ENCODE results near the gene IGF2R. TPM values are rescaled to one million over a fixed set of nuclear protein-coding genes. Genes with fewer than 3 reads are reported as not detected.

Gene IGF2R
- total RNA-seq, 1 experiment from 2014 or later: 31.5 TPM

DNA sequence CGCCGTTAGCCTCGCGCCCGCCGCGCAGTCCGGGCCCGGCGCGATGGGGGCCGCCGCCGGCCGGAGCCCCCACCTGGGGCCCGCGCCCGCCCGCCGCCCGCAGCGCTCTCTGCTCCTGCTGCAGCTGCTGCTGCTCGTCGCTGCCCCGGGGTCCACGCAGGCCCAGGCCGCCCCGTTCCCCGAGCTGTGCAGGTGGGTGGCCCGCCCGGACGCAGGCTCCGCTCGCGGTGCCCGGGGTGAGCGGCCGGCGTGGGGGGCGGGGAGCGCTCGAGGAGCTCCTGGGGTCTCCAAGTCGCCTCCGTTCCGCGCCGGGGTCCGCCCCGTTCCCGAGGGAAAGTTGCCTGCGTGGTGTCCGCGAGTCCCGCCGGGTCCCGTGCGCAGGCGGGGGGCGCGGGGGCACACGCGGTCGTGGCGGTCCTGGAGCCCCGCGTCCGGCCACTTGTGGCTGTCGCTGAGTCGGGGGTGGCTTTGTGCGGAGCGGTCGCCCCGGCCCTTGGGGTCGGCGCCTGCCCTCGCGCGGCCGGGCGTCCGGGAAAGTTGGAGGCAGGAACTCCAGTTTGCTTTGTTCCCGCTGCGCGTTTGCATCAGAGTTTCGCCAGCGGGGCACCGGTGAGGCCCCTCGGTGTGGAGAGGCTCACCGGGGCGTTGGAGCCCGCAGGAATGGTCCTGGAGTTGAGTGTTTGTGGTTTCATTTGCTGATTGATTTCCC lies 476 bp downstream of the IGF2R start:
- H3K27ac ChIP-seq (ENCODE audit: low read length): peak overlapping the region; percentile 61
- H2AFZ ChIP-seq (ENCODE audit: low read length): 0 out of 2 replicates have a peak overlapping the region, but pooled peaks have one; percentile 59
- no peak for DNase-seq
- no peaks in the 10 kb centered on the region for H3K27me3 ChIP-seq (ENCODE audit: low read length)
- H4K20me1 ChIP-seq (ENCODE audit: low read length): peaks cover 11% of the 10 kb centered on the region; the same call in 1 of the 2 replicates
- CTCF ChIA-PET: no interaction called here
- peak; percentile 39 for ATAC-seq
- peak overlapping the region; percentile 90 for H3K9ac ChIP-seq (ENCODE audit: low read length)
- H3K36me3 ChIP-seq (ENCODE audit: low read depth, low read length): no peaks in the 10 kb centered on the region
- H3K4me1 ChIP-seq (ENCODE audit: insufficient read depth, low read length): peaks cover 41% of the 10 kb centered on the region
- peaks cover 53% of the 10 kb centered on the region for H3K79me2 ChIP-seq (ENCODE audit: low read length)
- no peaks in the 10 kb centered on the region for H3K9me2 ChIP-seq (replicated peaks; ENCODE audit: low read length)
- TF ChIP-seq EZH2 (IDR thresholded peaks at IDR 0.05; ENCODE audit: low read length, unreplicated experiment) (no peak), EZH2phosphoT487 (IDR thresholded peaks at IDR 0.05; ENCODE audit: borderline replicate concordance, low read length) (no peak)
- TF ChIP-seq, protein P1, sequence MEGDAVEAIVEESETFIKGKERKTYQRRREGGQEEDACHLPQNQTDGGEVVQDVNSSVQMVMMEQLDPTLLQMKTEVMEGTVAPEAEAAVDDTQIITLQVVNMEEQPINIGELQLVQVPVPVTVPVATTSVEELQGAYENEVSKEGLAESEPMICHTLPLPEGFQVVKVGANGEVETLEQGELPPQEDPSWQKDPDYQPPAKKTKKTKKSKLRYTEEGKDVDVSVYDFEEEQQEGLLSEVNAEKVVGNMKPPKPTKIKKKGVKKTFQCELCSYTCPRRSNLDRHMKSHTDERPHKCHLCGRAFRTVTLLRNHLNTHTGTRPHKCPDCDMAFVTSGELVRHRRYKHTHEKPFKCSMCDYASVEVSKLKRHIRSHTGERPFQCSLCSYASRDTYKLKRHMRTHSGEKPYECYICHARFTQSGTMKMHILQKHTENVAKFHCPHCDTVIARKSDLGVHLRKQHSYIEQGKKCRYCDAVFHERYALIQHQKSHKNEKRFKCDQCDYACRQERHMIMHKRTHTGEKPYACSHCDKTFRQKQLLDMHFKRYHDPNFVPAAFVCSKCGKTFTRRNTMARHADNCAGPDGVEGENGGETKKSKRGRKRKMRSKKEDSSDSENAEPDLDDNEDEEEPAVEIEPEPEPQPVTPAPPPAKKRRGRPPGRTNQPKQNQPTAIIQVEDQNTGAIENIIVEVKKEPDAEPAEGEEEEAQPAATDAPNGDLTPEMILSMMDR (conservative IDR thresholded peaks at IDR 0.05; ENCODE audit: low read depth, low read length): no peak
- intact Hi-C loops (cut with micrococcal nuclease): no loop called here
- POLR2A ChIA-PET (ENCODE audit: unreplicated experiment): interaction anchor here (0.6 kb wide), 2 partner anchors 9 to 70 kb away, joined by 3 to 8 read pairs; no protein-coding TSS in a partner anchor
- no peaks in the 10 kb centered on the region for H3F3A ChIP-seq (ENCODE audit: low read length, unreplicated experiment)
- H3K4me2 ChIP-seq (ENCODE audit: low read length): peak overlapping the region; percentile 94
- H3K9me3 ChIP-seq (ENCODE audit: low read length): no peaks in the 10 kb centered on the region
- peak overlapping the region; percentile 82 for H3K4me3 ChIP-seq (ENCODE audit: low read length)
- BruUV-seq (replicated peaks): no TSS peak

DNA sequence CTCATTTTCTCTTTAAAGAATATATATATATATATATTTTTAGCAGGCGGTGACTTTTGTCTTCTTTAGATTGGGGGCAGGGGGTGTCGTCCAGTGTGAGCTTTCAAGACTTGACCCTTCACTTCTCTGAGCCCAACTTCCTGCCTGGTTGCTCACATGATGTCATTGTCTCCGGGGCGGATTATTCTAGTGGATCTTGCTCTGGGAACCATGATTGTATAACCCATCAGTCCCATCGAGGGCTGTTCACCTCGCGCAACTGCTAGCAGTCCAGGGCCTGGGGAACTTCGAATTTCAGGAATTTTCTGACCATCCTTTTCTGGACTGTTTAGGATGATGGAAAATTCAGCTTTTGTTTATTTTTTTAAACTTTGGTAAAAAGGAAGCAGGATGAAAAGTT lies 1.0 kb downstream of the IGF2R start:
- no peak for TF ChIP-seq EZH2 (IDR thresholded peaks at IDR 0.05; ENCODE audit: low read length, unreplicated experiment)
- no peak for TF ChIP-seq EZH2phosphoT487 (IDR thresholded peaks at IDR 0.05; ENCODE audit: borderline replicate concordance, low read length)
- TF ChIP-seq, protein P1 (conservative IDR thresholded peaks at IDR 0.05; ENCODE audit: low read depth, low read length): no peak
- ChIA-PET POLR2A (ENCODE audit: unreplicated experiment) (interaction anchor here (0.6 kb wide), 1 partner anchor 70 kb away, joined by 8 read pairs; no protein-coding TSS in a partner anchor), CTCF (no interaction called here)
- no peaks in the 10 kb centered on the region for H3K9me2 ChIP-seq (replicated peaks; ENCODE audit: low read length)
- H3K36me3 ChIP-seq (ENCODE audit: low read depth, low read length): no peaks in the 10 kb centered on the region
- H3K4me2 ChIP-seq (ENCODE audit: low read length): peak overlapping the region; percentile 94
- DNase-seq: peak; percentile 54
- peaks cover 45% of the 10 kb centered on the region for H3K4me1 ChIP-seq (ENCODE audit: insufficient read depth, low read length)
- H3K4me3 ChIP-seq (ENCODE audit: low read length): peak overlapping the region; percentile 82
- no peak overlapping the region for H2AFZ ChIP-seq (ENCODE audit: low read length)
- peak overlapping the region; percentile 90 for H3K9ac ChIP-seq (ENCODE audit: low read length)
- H3K79me2 ChIP-seq (ENCODE audit: low read length): peaks cover 58% of the 10 kb centered on the region
- intact Hi-C loops (cut with micrococcal nuclease): loop anchor here (5.0 kb wide), 1 partner anchor 72 kb away; no protein-coding TSS in a partner anchor
- ATAC-seq: peak; percentile 42
- no peaks in the 10 kb centered on the region for H3K27me3 ChIP-seq (ENCODE audit: low read length)
- no TSS peak for BruUV-seq (replicated peaks)
- H3F3A ChIP-seq (ENCODE audit: low read length, unreplicated experiment): no peaks in the 10 kb centered on the region
- no peaks in the 10 kb centered on the region for H3K9me3 ChIP-seq (ENCODE audit: low read length)
- H4K20me1 ChIP-seq (ENCODE audit: low read length): peaks cover 11% of the 10 kb centered on the region; the same call in 1 of the 2 replicates
- H3K27ac ChIP-seq (ENCODE audit: low read length): peak overlapping the region; percentile 61; the same call in 1 of the 2 replicates

DNA sequence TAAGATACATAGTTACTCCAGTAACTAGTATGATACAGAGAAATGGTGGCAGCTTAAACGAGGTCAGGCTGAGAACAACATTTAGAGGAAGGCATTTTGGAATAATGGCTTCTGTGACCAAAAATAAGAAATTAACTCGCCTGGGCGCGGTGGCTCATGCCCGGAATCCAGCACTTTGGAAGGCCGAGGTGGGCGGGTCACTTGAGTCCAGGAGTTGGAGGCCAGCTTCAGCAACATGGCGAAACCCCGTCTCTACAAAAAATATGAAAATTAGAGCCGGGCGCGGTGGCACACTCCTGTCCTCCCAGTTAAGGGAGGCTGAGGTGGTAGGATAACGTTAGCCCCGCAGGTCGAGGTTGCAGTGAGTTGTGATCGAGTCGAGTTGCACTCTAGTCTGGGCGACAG lies 1.8 kb downstream of the IGF2R start:
- peaks cover 45% of the 10 kb centered on the region for H3K4me1 ChIP-seq (ENCODE audit: insufficient read depth, low read length)
- H3K36me3 ChIP-seq (ENCODE audit: low read depth, low read length): no peaks in the 10 kb centered on the region
- ChIA-PET POLR2A (ENCODE audit: unreplicated experiment) (no interaction called here), CTCF (no interaction called here)
- H3K4me3 ChIP-seq (ENCODE audit: low read length): peak overlapping the region; percentile 82
- no peaks in the 10 kb centered on the region for H3K9me3 ChIP-seq (ENCODE audit: low read length)
- no TSS peak for BruUV-seq (replicated peaks)
- peak overlapping the region; percentile 94 for H3K4me2 ChIP-seq (ENCODE audit: low read length)
- DNase-seq (no peak), ATAC-seq (no peak)
- H3K27me3 ChIP-seq (ENCODE audit: low read length): no peaks in the 10 kb centered on the region
- peaks cover 64% of the 10 kb centered on the region for H3K79me2 ChIP-seq (ENCODE audit: low read length)
- intact Hi-C loops (cut with micrococcal nuclease): loop anchor here (5.0 kb wide), 1 partner anchor 72 kb away; no protein-coding TSS in a partner anchor
- H3K9me2 ChIP-seq (replicated peaks; ENCODE audit: low read length): no peaks in the 10 kb centered on the region
- no peak overlapping the region for H3K27ac ChIP-seq (ENCODE audit: low read length)
- no peak for TF ChIP-seq EZH2 (IDR thresholded peaks at IDR 0.05; ENCODE audit: low read length, unreplicated experiment)
- no peak for TF ChIP-seq EZH2phosphoT487 (IDR thresholded peaks at IDR 0.05; ENCODE audit: borderline replicate concordance, low read length)
- TF ChIP-seq, protein P1 (conservative IDR thresholded peaks at IDR 0.05; ENCODE audit: low read depth, low read length): no peak
- no peak overlapping the region for H2AFZ ChIP-seq (ENCODE audit: low read length)
- H4K20me1 ChIP-seq (ENCODE audit: low read length): peaks cover 11% of the 10 kb centered on the region; the same call in 1 of the 2 replicates
- peak overlapping the region; percentile 90 for H3K9ac ChIP-seq (ENCODE audit: low read length)
- H3F3A ChIP-seq (ENCODE audit: low read length, unreplicated experiment): no peaks in the 10 kb centered on the region
